H9 (cell line): ENCODE results near the gene MBD3L2. TPM values are rescaled to one million over a fixed set of nuclear protein-coding genes. Genes with fewer than 3 reads are reported as not detected.
"Not testable (repeated sequence)": the region's sequence is repeated elsewhere in the genome, so short reads cannot be mapped to it uniquely, and the experiment has no call there.

Experiments
- DNase-seq: peaks from one replicate; pipeline ENCODE4 v3.0.0-alpha.2; 2017
- H2AFZ ChIP-seq: one replicate; pipeline ENCODE4 v1.6.1; 2013; ENCODE audit warnings: mild to moderate bottlenecking, low read length, control low read depth, moderate library complexity
- H2AK5ac ChIP-seq: 2 replicates; pipeline ENCODE4 v1.6.1; 2013; ENCODE audit warnings: low read length, control low read depth, mixed read lengths; ENCODE audit not compliant: insufficient read length
- H2BK120ac ChIP-seq: one replicate; pipeline ENCODE4 v1.6.1; 2013; ENCODE audit warnings: low read depth, mild to moderate bottlenecking, low read length, control low read depth, inconsistent platforms; ENCODE audit not compliant: poor library complexity, severe bottlenecking
- H2BK12ac ChIP-seq: 2 replicates; pipeline ENCODE4 v1.6.1; 2013; ENCODE audit warnings: low read length, control low read depth, mixed read lengths, low read depth; ENCODE audit not compliant: insufficient read length
- H2BK15ac ChIP-seq: 2 replicates; pipeline ENCODE4 v1.6.1; 2013; ENCODE audit warnings: low read depth, low read length, control low read depth
- H2BK20ac ChIP-seq: one replicate; pipeline ENCODE4 v1.6.1; 2013; ENCODE audit warnings: low read depth, mild to moderate bottlenecking, low read length, control low read depth, inconsistent platforms; ENCODE audit not compliant: poor library complexity, severe bottlenecking
- H2BK5ac ChIP-seq: 2 replicates; pipeline ENCODE4 v1.6.1; 2013; ENCODE audit warnings: low read length, control low read depth, mixed read lengths; ENCODE audit not compliant: insufficient read length
- H3K14ac ChIP-seq: 2 replicates; pipeline ENCODE4 v1.6.1; 2013; ENCODE audit warnings: low read length, control low read depth; ENCODE audit not compliant: insufficient read depth
- H3K18ac ChIP-seq: 2 replicates; pipeline ENCODE4 v1.6.1; 2013; ENCODE audit warnings: low read depth, mild to moderate bottlenecking, mixed read lengths, low read length, control low read depth; ENCODE audit not compliant: insufficient read length
- H3K23ac ChIP-seq: 2 replicates; pipeline ENCODE4 v1.6.1; 2013; ENCODE audit warnings: low read length, control low read depth, mixed read lengths, low read depth; ENCODE audit not compliant: insufficient read length
- H3K23me2 ChIP-seq: 2 replicates; pipeline ENCODE4 v1.6.1; 2013; ENCODE audit warnings: low read depth, mild to moderate bottlenecking, mixed read lengths, low read length, control low read depth; ENCODE audit not compliant: insufficient read length, poor library complexity, severe bottlenecking
- H3K27ac ChIP-seq: 2 replicates; pipeline ENCODE4 v1.5.1; 2013; ENCODE audit warnings: low read length, control low read depth, mixed read lengths, low read depth; ENCODE audit not compliant: insufficient read length
- H3K27me3 ChIP-seq: 2 replicates; pipeline ENCODE4 v1.6.1; 2013; ENCODE audit warnings: low read length, control low read depth, inconsistent platforms; ENCODE audit not compliant: insufficient read depth
- H3K4ac ChIP-seq: 2 replicates; pipeline ENCODE4 v1.6.1; 2013; ENCODE audit warnings: low read depth, mild to moderate bottlenecking, control low read depth, inconsistent platforms, low read length, moderate library complexity
- H3K4me1 ChIP-seq: 2 replicates; pipeline ENCODE4 v1.6.1; 2013; ENCODE audit warnings: low read length, control low read depth, inconsistent platforms; ENCODE audit not compliant: insufficient read depth
- H3K4me2 ChIP-seq: 2 replicates; pipeline ENCODE4 v1.6.1; 2013; ENCODE audit warnings: low read length, control low read depth, mixed read lengths; ENCODE audit not compliant: insufficient read length, insufficient read depth
- H3K56ac ChIP-seq: 2 replicates; pipeline ENCODE4 v1.6.1; 2013; ENCODE audit warnings: low read depth, mild to moderate bottlenecking, mixed read lengths, low read length, control low read depth; ENCODE audit not compliant: insufficient read length
- H3K79me1 ChIP-seq: 2 replicates; pipeline ENCODE4 v1.6.1; 2013; ENCODE audit warnings: low read depth, mild to moderate bottlenecking, moderate library complexity, low read length, control low read depth, inconsistent platforms; ENCODE audit not compliant: insufficient read depth, poor library complexity, severe bottlenecking
- H3K79me2 ChIP-seq: 2 replicates; pipeline ENCODE4 v1.6.1; 2013; ENCODE audit warnings: low read length, control low read depth, inconsistent platforms; ENCODE audit not compliant: insufficient read depth
- H3K9ac ChIP-seq: 2 replicates; pipeline ENCODE4 v1.6.1; 2013; ENCODE audit warnings: low read length, control low read depth, mixed read lengths; ENCODE audit not compliant: insufficient read length; ENCODE audit errors: extremely low read depth
- H3K9me3 ChIP-seq: one replicate; pipeline ENCODE4 v1.6.1; 2013; ENCODE audit warnings: low read depth, low read length, inconsistent platforms; ENCODE audit not compliant: control insufficient read depth
- H3T11ph ChIP-seq: one replicate; pipeline ENCODE4 v1.6.1; 2013; ENCODE audit warnings: mild to moderate bottlenecking, low read length, control low read depth, inconsistent platforms
- H4K20me1 ChIP-seq: one replicate; pipeline ENCODE4 v1.6.1; 2013; ENCODE audit not compliant: control insufficient read depth, insufficient read length, insufficient read depth
- H4K5ac ChIP-seq: 2 replicates; pipeline ENCODE4 v1.6.1; 2013; ENCODE audit warnings: low read depth, mild to moderate bottlenecking, mixed read lengths, low read length, control low read depth; ENCODE audit not compliant: insufficient read length
- H4K8ac ChIP-seq: replicated peaks from 2 replicates; pipeline ENCODE4 v1.6.1; 2013; ENCODE audit warnings: low read length, control low read depth, mixed read lengths, low read depth; ENCODE audit not compliant: insufficient read length
- H4K91ac ChIP-seq: 2 replicates; pipeline ENCODE4 v1.6.1; 2013; ENCODE audit warnings: low read depth, mild to moderate bottlenecking, moderate library complexity, mixed read lengths, low read length, control low read depth; ENCODE audit not compliant: insufficient read length
- H3K27ac Mint-ChIP-seq, 3 experiments: 2 replicates in 2 of 3; 3 replicates in 1 of 3; pipeline ENCODE4 v1.8.0; 2020 to 2021; ENCODE audit warnings: mixed read lengths in 3 of 3, mild to moderate bottlenecking in 1 of 3, moderate library complexity in 1 of 3
- H3K27me3 Mint-ChIP-seq: 2 replicates; pipeline ENCODE4 v1.8.0; 2021; ENCODE audit warnings: low read depth, mild to moderate bottlenecking, moderate library complexity, mixed read lengths
- H3K36me3 Mint-ChIP-seq, 3 experiments: 2 replicates in 2 of 3; 3 replicates in 1 of 3; pipeline ENCODE4 v1.8.0; 2020 to 2021; ENCODE audit warnings: low read depth in 3 of 3, mixed read lengths in 3 of 3; ENCODE audit not compliant: insufficient read depth in 1 of 3
- H3K4me1 Mint-ChIP-seq, 2 experiments: 2 replicates each; pipeline ENCODE4 v1.8.0; 2020; ENCODE audit warnings: mixed read lengths in 2 of 2
- H3K4me3 Mint-ChIP-seq, 2 experiments: 2 replicates in 1 of 2; 3 replicates in 1 of 2; pipeline ENCODE4 v1.8.0; 2020 to 2021; ENCODE audit warnings: mild to moderate bottlenecking in 2 of 2, mixed read lengths in 2 of 2, moderate library complexity in 1 of 2
- H3K9me3 Mint-ChIP-seq, 2 experiments: 2 replicates in 1 of 2; 3 replicates in 1 of 2; pipeline ENCODE4 v1.8.0; 2020; ENCODE audit warnings: mild to moderate bottlenecking in 2 of 2, mixed read lengths in 2 of 2, moderate library complexity in 1 of 2
- WGBS: extraction: QIAGEN DNeasy Blood & Tissue Kit; methylation state at CpG from one replicate; pipeline ENCODE4 v1.1.7; 2013; ENCODE audit warnings: missing lambda C conversion rate, low lambda C conversion rate, mixed read lengths; ENCODE audit not compliant: insufficient read length; ENCODE audit errors: extremely low coverage; 5-methylcytosine and 5-hydroxymethylcytosine counted together
- total RNA-seq: library from RNA; stranded (reverse); gene quantifications from 2 replicates; pipeline ENCODE4 v1.2.1, GENCODE V29; 2021
- TF ChIP-seq, protein P1 (sequence below): fragments of 200-600 bp; sonication (generic); conservative IDR thresholded peaks from 3 replicates; pipeline ENCODE4 v1.8.0; 2021; ENCODE audit warnings: antibody characterized with exemption, mild to moderate bottlenecking

The MBD3L2 gene
- total RNA-seq, 1 experiment from 2014 or later = not detected

DNA sequence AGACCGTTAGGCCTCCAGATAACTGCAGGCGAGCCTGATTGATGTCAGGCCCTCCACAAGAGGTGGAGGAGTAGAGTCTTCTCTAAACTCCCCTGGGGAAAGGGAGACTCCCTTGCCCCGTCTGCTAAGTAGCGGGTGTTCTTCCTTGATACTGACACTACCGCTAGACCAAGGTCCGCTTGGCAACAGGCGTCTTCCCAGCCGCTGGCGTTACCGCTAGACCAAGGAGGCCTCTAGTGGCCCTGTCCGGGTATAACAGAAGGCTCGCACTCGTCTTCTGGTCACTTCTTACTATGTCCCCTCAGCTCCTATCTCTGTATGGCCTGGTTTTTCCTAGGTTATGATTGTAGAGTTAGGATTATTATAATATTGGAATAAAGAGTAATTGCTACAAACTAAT lies 18.0 kb downstream of the MBD3L2 start:
- not testable (repeated sequence) for H3K4me3 Mint-ChIP-seq, H3K4ac ChIP-seq, H2AFZ ChIP-seq, H3K27me3 Mint-ChIP-seq, H3K9me3 ChIP-seq, H3T11ph ChIP-seq, H3K79me2 ChIP-seq, H2BK20ac ChIP-seq, H3K79me1 ChIP-seq, H4K5ac ChIP-seq, H2AK5ac ChIP-seq, H3K23ac ChIP-seq, H2BK12ac ChIP-seq, H3K9ac ChIP-seq, H2BK120ac ChIP-seq, H3K4me1 ChIP-seq, H3K23me2 ChIP-seq, H2BK15ac ChIP-seq, H3K27ac ChIP-seq, H3K4me2 ChIP-seq, H4K20me1 ChIP-seq, H2BK5ac ChIP-seq, H3K27me3 ChIP-seq, H3K18ac ChIP-seq, H3K4me1 Mint-ChIP-seq, H3K56ac ChIP-seq, H3K27ac Mint-ChIP-seq, H4K91ac ChIP-seq, H4K8ac ChIP-seq, H3K14ac ChIP-seq
- peak; percentile 69 for DNase-seq
- Mint-ChIP-seq H3K36me3 (peaks cover 9 to 19% (median 12%) of the 10 kb centered on the region in 3 experiments), H3K9me3 (peaks cover 32 to 50% of the 10 kb centered on the region in 2 experiments)
- no CpG with 5 or more reads among the region's 13 CpGs for WGBS
- TF ChIP-seq, protein P1, sequence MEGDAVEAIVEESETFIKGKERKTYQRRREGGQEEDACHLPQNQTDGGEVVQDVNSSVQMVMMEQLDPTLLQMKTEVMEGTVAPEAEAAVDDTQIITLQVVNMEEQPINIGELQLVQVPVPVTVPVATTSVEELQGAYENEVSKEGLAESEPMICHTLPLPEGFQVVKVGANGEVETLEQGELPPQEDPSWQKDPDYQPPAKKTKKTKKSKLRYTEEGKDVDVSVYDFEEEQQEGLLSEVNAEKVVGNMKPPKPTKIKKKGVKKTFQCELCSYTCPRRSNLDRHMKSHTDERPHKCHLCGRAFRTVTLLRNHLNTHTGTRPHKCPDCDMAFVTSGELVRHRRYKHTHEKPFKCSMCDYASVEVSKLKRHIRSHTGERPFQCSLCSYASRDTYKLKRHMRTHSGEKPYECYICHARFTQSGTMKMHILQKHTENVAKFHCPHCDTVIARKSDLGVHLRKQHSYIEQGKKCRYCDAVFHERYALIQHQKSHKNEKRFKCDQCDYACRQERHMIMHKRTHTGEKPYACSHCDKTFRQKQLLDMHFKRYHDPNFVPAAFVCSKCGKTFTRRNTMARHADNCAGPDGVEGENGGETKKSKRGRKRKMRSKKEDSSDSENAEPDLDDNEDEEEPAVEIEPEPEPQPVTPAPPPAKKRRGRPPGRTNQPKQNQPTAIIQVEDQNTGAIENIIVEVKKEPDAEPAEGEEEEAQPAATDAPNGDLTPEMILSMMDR = peak; percentile 56
